T follicular helper cell (primary cell): Measurements from ENCODE around the gene FAM177A1.

ENCODE experiments used
- DNase-seq: peaks from one replicate; pipeline ENCODE4 v3.0.0-alpha.2; 2020; ENCODE audit warnings: low read depth

FAM177A1 gene

DNA sequence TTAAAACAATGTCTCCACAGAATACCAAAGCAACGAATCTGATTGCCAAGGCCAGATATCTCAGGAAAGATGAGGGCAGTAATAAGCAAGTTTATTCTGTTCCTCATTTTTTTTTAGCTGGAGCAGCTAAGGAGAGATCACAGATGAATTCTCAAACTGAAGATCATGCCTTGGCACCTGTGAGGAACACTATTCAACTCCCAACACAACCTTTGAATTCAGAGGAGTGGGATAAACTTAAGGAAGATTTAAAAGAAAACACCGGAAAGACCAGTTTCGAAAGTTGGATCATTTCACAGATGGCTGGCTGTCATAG, 77.3 kb downstream of the FAM177A1 start:
- DNase-seq = no peak

- no peak for DNase-seq
Observed at GRCh38 chr14:35124127-35124526, 78.1 kb downstream of the FAM177A1 start.
